HG03354 (cell line): ENCODE data around the gene PRTFDC1.

ENCODE experiments used
- ATAC-seq: cut with Tn5 transposase; IDR thresholded peaks from one replicate; pipeline ENCODE4 v1.9.1; 2021; ENCODE audit warnings: mild to moderate bottlenecking; ENCODE audit not compliant: unreplicated experiment, poor library complexity, severe bottlenecking

PRTFDC1 gene

GRCh38 chr10:24816868-24817396, 135.5 kb downstream of the PRTFDC1 start:
- ATAC-seq = no peak

GRCh38 chr10:24814568-24815313, 137.7 kb downstream of the PRTFDC1 start:
- no peak for ATAC-seq

GRCh38 chr10:24813856-24814255, 138.6 kb downstream of the PRTFDC1 start:
- no peak for ATAC-seq

GRCh38 chr10:24806262-24806661, 146.1 kb downstream of the PRTFDC1 start:
- ATAC-seq = no peak

- ATAC-seq = no peak
Observed at GRCh38 chr10:24804956-24805355, 147.4 kb downstream of the PRTFDC1 start.

GRCh38 chr10:24804392-24804791, 148.0 kb downstream of the PRTFDC1 start:
- no peak for ATAC-seq

GRCh38 chr10:24802378-24802777, 150.0 kb downstream of the PRTFDC1 start:
- no peak for ATAC-seq

- ATAC-seq = no peak
Observed at GRCh38 chr10:24800861-24801260, 151.5 kb downstream of the PRTFDC1 start.
